ENCODE measurements around the gene SLC11A2. TPM values are rescaled to one million over a fixed set of nuclear protein-coding genes. Genes with fewer than 3 reads are reported as not detected.

Gene SLC11A2
- total RNA-seq, 1 experiment from 2014 or later: 47.9 TPM

DNA sequence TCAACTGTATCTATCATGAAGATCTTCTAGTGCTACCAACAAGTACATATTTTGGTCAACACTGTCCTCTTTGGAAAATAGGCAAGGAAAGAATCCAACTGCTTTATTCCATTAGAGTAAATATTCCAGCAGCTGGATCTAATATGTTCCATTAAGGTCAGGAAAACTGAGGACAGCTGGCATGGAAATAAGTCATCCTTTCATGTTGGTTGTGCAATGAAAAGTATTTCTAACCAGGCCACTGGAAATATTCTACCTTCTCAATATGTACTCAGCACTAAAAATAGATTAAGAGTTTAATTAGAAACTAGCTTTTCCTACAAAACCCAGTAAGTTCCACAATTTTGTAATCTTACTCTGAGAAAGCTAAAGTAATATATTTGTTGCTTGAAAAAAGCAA lies 54.2 kb downstream of the SLC11A2 start:
- Histone ChIP-seq H3K23me2 (ENCODE audit: insufficient read length, low read depth, low read length, poor library complexity, severe bottlenecking) (no peaks in the 10 kb centered on the region), H3K23ac (ENCODE audit: insufficient read length, low read depth, low read length) (no peak overlapping the region), H3K9me3 (ENCODE audit: control insufficient read depth, low read depth, low read length) (no peaks in the 10 kb centered on the region), H3K79me2 (ENCODE audit: insufficient read depth, low read length) (no peaks in the 10 kb centered on the region), H3K4me1 (ENCODE audit: insufficient read depth, low read length) (no peaks in the 10 kb centered on the region), H3K14ac (ENCODE audit: insufficient read depth, low read length) (no peak overlapping the region), H2BK120ac (ENCODE audit: low read depth, low read length, poor library complexity, severe bottlenecking) (no peak overlapping the region), H3K27ac (ENCODE audit: insufficient read length, low read depth, low read length) (no peak overlapping the region), H4K91ac (ENCODE audit: insufficient read length, low read depth, low read length) (no peak overlapping the region), H3K79me1 (ENCODE audit: insufficient read depth, low read depth, low read length, poor library complexity, severe bottlenecking) (no peaks in the 10 kb centered on the region), H3K27me3 (ENCODE audit: insufficient read depth, low read length) (no peaks in the 10 kb centered on the region), H2AK5ac (ENCODE audit: insufficient read length, low read length) (no peak overlapping the region), H3K4ac (ENCODE audit: low read depth, low read length) (no peak overlapping the region), H4K20me1 (ENCODE audit: control insufficient read depth, insufficient read depth, insufficient read length) (no peaks in the 10 kb centered on the region), H3K56ac (ENCODE audit: insufficient read length, low read depth, low read length) (no peak overlapping the region), H2AFZ (ENCODE audit: low read length) (no peak overlapping the region), H2BK5ac (ENCODE audit: insufficient read length, low read length) (no peak overlapping the region), H4K5ac (ENCODE audit: insufficient read length, low read depth, low read length) (no peak overlapping the region), H2BK12ac (ENCODE audit: insufficient read length, low read depth, low read length) (no peak overlapping the region), H3K4me2 (ENCODE audit: insufficient read depth, insufficient read length, low read length) (no peak overlapping the region), H3T11ph (ENCODE audit: low read length) (no peak overlapping the region), H3K18ac (ENCODE audit: insufficient read length, low read depth, low read length) (no peak overlapping the region), H2BK20ac (ENCODE audit: low read depth, low read length, poor library complexity, severe bottlenecking) (no peak overlapping the region), H4K8ac (replicated peaks; ENCODE audit: insufficient read length, low read depth, low read length) (no peak overlapping the region), H3K9ac (ENCODE audit: extremely low read depth, insufficient read length, low read length) (no peak overlapping the region), H2BK15ac (ENCODE audit: low read depth, low read length) (no peak overlapping the region)
- no peak for DNase-seq
- H3K27ac Mint-ChIP-seq: no peak overlapping the region
- H3K9me3 Mint-ChIP-seq: peaks cover 25 to 27% of the 10 kb centered on the region in 2 experiments
- no peaks in the 10 kb centered on the region for H3K27me3 Mint-ChIP-seq (ENCODE audit: low read depth)
- peaks cover 27 to 37% (median 28%) of the 10 kb centered on the region in 3 experiments for H3K36me3 Mint-ChIP-seq (ENCODE audit: insufficient read depth in 1 of 3, low read depth in 3 of 3)
- H3K4me3 Mint-ChIP-seq: no peak overlapping the region
- TF ChIP-seq, protein P1, sequence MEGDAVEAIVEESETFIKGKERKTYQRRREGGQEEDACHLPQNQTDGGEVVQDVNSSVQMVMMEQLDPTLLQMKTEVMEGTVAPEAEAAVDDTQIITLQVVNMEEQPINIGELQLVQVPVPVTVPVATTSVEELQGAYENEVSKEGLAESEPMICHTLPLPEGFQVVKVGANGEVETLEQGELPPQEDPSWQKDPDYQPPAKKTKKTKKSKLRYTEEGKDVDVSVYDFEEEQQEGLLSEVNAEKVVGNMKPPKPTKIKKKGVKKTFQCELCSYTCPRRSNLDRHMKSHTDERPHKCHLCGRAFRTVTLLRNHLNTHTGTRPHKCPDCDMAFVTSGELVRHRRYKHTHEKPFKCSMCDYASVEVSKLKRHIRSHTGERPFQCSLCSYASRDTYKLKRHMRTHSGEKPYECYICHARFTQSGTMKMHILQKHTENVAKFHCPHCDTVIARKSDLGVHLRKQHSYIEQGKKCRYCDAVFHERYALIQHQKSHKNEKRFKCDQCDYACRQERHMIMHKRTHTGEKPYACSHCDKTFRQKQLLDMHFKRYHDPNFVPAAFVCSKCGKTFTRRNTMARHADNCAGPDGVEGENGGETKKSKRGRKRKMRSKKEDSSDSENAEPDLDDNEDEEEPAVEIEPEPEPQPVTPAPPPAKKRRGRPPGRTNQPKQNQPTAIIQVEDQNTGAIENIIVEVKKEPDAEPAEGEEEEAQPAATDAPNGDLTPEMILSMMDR (conservative IDR thresholded peaks at IDR 0.05): no peak
- H3K4me1 Mint-ChIP-seq: no peaks in the 10 kb centered on the region

Measured in H9 (cell line).